Measurements from ENCODE around the gene FOXE3. TPM values are rescaled to one million over a fixed set of nuclear protein-coding genes. Genes with fewer than 3 reads are reported as not detected.

Gene FOXE3
- polyA plus RNA-seq (2013, experiment 1 of 2) = 0.20 TPM
- polyA plus RNA-seq (2013, experiment 2 of 2) = 0.15 TPM

DNA sequence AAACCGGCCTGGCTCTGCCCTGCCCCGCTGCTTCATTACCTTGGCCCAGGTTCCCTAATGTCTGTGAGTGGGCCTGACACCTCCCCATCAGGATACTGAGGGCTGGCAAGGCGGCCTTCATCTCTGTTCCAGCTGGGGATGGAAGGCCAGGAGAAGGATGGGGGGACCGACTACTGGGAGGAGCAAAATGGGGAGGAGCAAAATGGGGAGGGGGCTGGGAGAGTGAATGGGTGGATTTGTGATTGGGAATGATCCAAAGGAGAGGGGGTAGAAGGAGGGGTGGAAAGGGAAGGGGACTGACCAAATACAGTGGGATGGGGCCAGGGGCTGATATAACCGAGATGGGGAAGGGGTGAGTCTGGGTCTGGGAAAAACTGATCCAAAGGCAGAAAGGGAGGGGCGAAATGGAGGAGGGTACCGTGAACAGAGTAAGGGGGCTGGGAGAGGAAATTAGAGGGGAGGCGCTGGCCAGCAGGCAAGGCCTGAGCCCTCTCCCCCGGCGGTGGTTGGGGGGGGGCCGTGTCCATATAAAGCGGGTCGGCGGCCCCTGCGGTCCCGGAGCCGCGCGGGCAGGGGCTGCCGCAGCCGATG, at the start of gene FOXE3:
TSS of gene FOXE3 (plus strand) at position 558 of the 591 bp plus-strand sequence. CDS start at position 589, 31 bp downstream.
- H2BK120ac ChIP-seq (ENCODE audit: low read depth, low read length) = no peak within 1 kb of the TSS
- H3K4ac ChIP-seq (ENCODE audit: low read length) = no peak within 1 kb of the TSS
- H4K91ac ChIP-seq (ENCODE audit: low read depth, low read length, poor library complexity) = no peak within 1 kb of the TSS
- H2BK12ac ChIP-seq (ENCODE audit: low read length) = peak within 1 kb of the TSS; percentile 17
- peak within 1 kb of the TSS; percentile 93 for H3K23ac ChIP-seq (ENCODE audit: low read depth, low read length, poor library complexity)
- H3K4me1 ChIP-seq (ENCODE audit: control insufficient read depth in 2 of 2, insufficient read depth in 1 of 2, low read depth in 1 of 2, low read length in 2 of 2) = peaks cover 0 to 8% of the 10 kb centered on the region in 2 donors
- no peak within 1 kb of the TSS for H3K27ac ChIP-seq (replicated peaks; ENCODE audit: low read length)
- H3K9me3 ChIP-seq (replicated peaks in 1 of 2; ENCODE audit: control insufficient read depth in 2 of 2, insufficient read depth in 1 of 2, low read depth in 1 of 2, low read length in 2 of 2) = peaks cover 0 to 3% of the 10 kb centered on the region in 2 donors
- H2BK15ac ChIP-seq (ENCODE audit: low read length) = no peak within 1 kb of the TSS
- H3K36me3 ChIP-seq (replicated peaks in 1 of 2; ENCODE audit: control insufficient read depth in 2 of 2, insufficient read depth in 2 of 2, low read length in 2 of 2) = no peaks in the 10 kb centered on the region
- no peak within 1 kb of the TSS for H2AK5ac ChIP-seq (ENCODE audit: low read depth, low read length)
- no CpG with 5 or more reads among the region's 21 CpGs for WGBS, 2 donors (ENCODE audit: extremely low coverage in 2 of 2, insufficient read length in 2 of 2, insufficient replicate concordance in 1 of 2)
- H2BK5ac ChIP-seq (ENCODE audit: low read length) = no peak within 1 kb of the TSS
- peak within 1 kb of the TSS; percentile 90 for H3K18ac ChIP-seq (ENCODE audit: low read length)
- H3K4me2 ChIP-seq (ENCODE audit: insufficient read depth, low read length, poor library complexity, severe bottlenecking) = peak within 1 kb of the TSS; percentile 69
- peak within 1 kb of the TSS; percentile 87 for H2AFZ ChIP-seq (ENCODE audit: low read length)
- H3K27me3 ChIP-seq (ENCODE audit: control insufficient read depth in 3 of 3, insufficient read depth in 3 of 3, low read depth in 1 of 3, low read length in 3 of 3) = peaks cover 30 to 98% (median 61%) of the 10 kb centered on the region in 3 experiments
- H3K79me1 ChIP-seq (ENCODE audit: low read depth, low read length) = no peaks in the 10 kb centered on the region
- peak within 1 kb of the TSS; percentile 30 for H4K8ac ChIP-seq (ENCODE audit: low read depth, low read length)
- DNase-seq (ENCODE audit: low spot score) = no peak
- H3K9ac ChIP-seq (ENCODE audit: low read depth, low read length, poor library complexity) = peak within 1 kb of the TSS; percentile 55
- peak within 1 kb of the TSS; percentile 12 to 27 for H3K4me3 ChIP-seq (ENCODE audit: low read length in 2 of 2)
- H3K14ac ChIP-seq (ENCODE audit: low read length) = peak within 1 kb of the TSS; percentile 64

DNA sequence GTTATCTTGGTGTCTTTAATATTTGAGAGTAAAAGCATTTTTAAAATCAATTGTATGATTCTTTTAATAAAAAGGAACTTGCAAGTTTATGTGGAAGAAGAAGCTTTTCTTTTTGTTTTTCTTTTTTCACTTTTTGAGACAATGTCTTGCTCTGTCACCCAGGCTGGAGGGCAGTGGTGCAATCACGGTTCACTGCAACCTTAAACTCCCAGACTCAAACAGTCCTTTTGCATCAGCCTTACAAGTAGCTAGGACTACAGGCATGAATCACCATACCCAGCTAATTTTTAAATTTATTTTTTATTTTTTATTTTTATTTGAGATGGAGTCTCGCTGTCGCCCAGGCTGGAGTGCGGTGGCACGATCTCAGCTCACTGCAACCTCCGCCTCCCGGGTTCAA, 48.4 kb upstream of the FOXE3 start:
- no peak overlapping the region for H2BK120ac ChIP-seq (ENCODE audit: low read depth, low read length)
- H3K79me1 ChIP-seq (ENCODE audit: low read depth, low read length) = no peaks in the 10 kb centered on the region
- H2AK5ac ChIP-seq (ENCODE audit: low read depth, low read length) = no peak overlapping the region
- H4K91ac ChIP-seq (ENCODE audit: low read depth, low read length, poor library complexity) = no peak overlapping the region
- H3K36me3 ChIP-seq (replicated peaks in 1 of 2; ENCODE audit: control insufficient read depth in 2 of 2, insufficient read depth in 2 of 2, low read length in 2 of 2) = peaks cover 5 to 41% of the 10 kb centered on the region in 2 donors
- H2BK15ac ChIP-seq (ENCODE audit: low read length) = no peak overlapping the region
- H3K9ac ChIP-seq (ENCODE audit: low read depth, low read length, poor library complexity) = no peak overlapping the region
- H2BK5ac ChIP-seq (ENCODE audit: low read length) = no peak overlapping the region
- H3K27me3 ChIP-seq (ENCODE audit: control insufficient read depth in 3 of 3, insufficient read depth in 3 of 3, low read depth in 1 of 3, low read length in 3 of 3) = no peaks in the 10 kb centered on the region
- H2AFZ ChIP-seq (ENCODE audit: low read length) = no peak overlapping the region
- no peak overlapping the region for H3K23ac ChIP-seq (ENCODE audit: low read depth, low read length, poor library complexity)
- WGBS, 2 donors (ENCODE audit: extremely low coverage in 2 of 2, insufficient read length in 2 of 2, insufficient replicate concordance in 1 of 2) = no CpG with 5 or more reads among the region's 7 CpGs
- H3K4me3 ChIP-seq (ENCODE audit: low read length in 2 of 2) = no peak overlapping the region
- DNase-seq (ENCODE audit: low spot score) = no peak
- H3K14ac ChIP-seq (ENCODE audit: low read length) = no peak overlapping the region
- no peak overlapping the region for H3K27ac ChIP-seq (replicated peaks; ENCODE audit: low read length)
- no peak overlapping the region for H2BK12ac ChIP-seq (ENCODE audit: low read length)
- H3K4me2 ChIP-seq (ENCODE audit: insufficient read depth, low read length, poor library complexity, severe bottlenecking) = no peak overlapping the region
- H3K4me1 ChIP-seq (ENCODE audit: control insufficient read depth in 2 of 2, insufficient read depth in 1 of 2, low read depth in 1 of 2, low read length in 2 of 2) = no peaks in the 10 kb centered on the region
- no peak overlapping the region for H3K4ac ChIP-seq (ENCODE audit: low read length)
- H3K9me3 ChIP-seq (replicated peaks in 1 of 2; ENCODE audit: control insufficient read depth in 2 of 2, insufficient read depth in 1 of 2, low read depth in 1 of 2, low read length in 2 of 2) = no peaks in the 10 kb centered on the region
- H3K18ac ChIP-seq (ENCODE audit: low read length) = no peak overlapping the region
- H4K8ac ChIP-seq (ENCODE audit: low read depth, low read length) = no peak overlapping the region

DNA sequence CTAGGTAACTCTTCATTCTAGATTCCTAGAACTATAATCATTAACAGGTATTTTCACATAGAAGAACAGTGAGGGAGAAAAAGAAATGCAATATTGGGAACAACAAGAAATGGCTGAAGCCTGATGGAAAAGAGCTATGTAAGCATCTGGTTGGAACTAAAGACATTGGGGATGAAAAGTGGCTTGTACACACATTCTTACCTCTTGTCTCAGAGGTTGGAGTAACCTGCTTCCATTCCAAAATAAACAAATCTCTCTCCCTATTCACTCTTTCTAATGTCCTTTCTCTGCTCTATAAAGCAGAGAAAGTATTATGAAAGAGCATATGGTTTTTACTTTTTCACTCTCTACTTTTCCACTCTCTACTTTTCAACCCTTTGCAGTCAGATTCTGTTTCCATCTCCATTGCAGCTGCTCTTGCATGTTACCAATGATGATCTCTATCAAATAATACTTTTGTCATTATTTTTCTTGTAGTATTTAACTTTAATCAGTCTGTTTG, 45.0 kb upstream of the FOXE3 start:
- no peaks in the 10 kb centered on the region for H3K79me1 ChIP-seq (ENCODE audit: low read depth, low read length)
- no peak overlapping the region for H2BK12ac ChIP-seq (ENCODE audit: low read length)
- H3K4ac ChIP-seq (ENCODE audit: low read length) = no peak overlapping the region
- no peak for DNase-seq (ENCODE audit: low spot score)
- no peak overlapping the region for H2AFZ ChIP-seq (ENCODE audit: low read length)
- H2BK15ac ChIP-seq (ENCODE audit: low read length) = no peak overlapping the region
- H4K91ac ChIP-seq (ENCODE audit: low read depth, low read length, poor library complexity) = no peak overlapping the region
- no peak overlapping the region for H3K4me2 ChIP-seq (ENCODE audit: insufficient read depth, low read length, poor library complexity, severe bottlenecking)
- H3K23ac ChIP-seq (ENCODE audit: low read depth, low read length, poor library complexity) = no peak overlapping the region
- H3K27me3 ChIP-seq (ENCODE audit: control insufficient read depth in 3 of 3, insufficient read depth in 3 of 3, low read depth in 1 of 3, low read length in 3 of 3) = no peaks in the 10 kb centered on the region
- H3K4me3 ChIP-seq (ENCODE audit: low read length in 2 of 2) = no peak overlapping the region
- no peak overlapping the region for H4K8ac ChIP-seq (ENCODE audit: low read depth, low read length)
- H3K9ac ChIP-seq (ENCODE audit: low read depth, low read length, poor library complexity) = no peak overlapping the region
- H2AK5ac ChIP-seq (ENCODE audit: low read depth, low read length) = no peak overlapping the region
- H3K36me3 ChIP-seq (replicated peaks in 1 of 2; ENCODE audit: control insufficient read depth in 2 of 2, insufficient read depth in 2 of 2, low read length in 2 of 2) = peaks cover 5 to 74% of the 10 kb centered on the region in 2 donors
- H2BK5ac ChIP-seq (ENCODE audit: low read length) = no peak overlapping the region
- H3K4me1 ChIP-seq (ENCODE audit: control insufficient read depth in 2 of 2, insufficient read depth in 1 of 2, low read depth in 1 of 2, low read length in 2 of 2) = no peaks in the 10 kb centered on the region
- no peak overlapping the region for H3K14ac ChIP-seq (ENCODE audit: low read length)
- no peak overlapping the region for H3K27ac ChIP-seq (replicated peaks; ENCODE audit: low read length)
- no peak overlapping the region for H2BK120ac ChIP-seq (ENCODE audit: low read depth, low read length)
- H3K9me3 ChIP-seq (replicated peaks in 1 of 2; ENCODE audit: control insufficient read depth in 2 of 2, insufficient read depth in 1 of 2, low read depth in 1 of 2, low read length in 2 of 2) = no peaks in the 10 kb centered on the region
- H3K18ac ChIP-seq (ENCODE audit: low read length) = no peak overlapping the region

DNA sequence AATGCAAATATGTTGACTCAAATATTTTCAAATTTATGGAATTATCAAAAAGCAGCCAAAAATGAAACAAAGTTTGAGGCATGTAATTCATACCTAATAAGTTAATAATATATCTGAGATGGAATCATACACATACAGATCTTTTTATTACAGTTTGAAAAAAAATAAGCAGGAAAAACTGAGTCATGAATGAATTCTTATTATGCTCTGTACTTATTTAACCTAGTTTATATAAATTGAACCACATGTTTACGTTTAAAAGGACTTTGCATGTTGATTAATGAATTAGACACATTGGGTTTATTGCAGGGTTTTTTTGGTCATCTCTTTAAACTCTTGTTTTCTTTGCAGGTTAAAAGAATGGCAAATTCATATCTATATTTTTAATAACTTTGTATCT, 41.6 kb upstream of the FOXE3 start:
- H3K4me1 ChIP-seq (ENCODE audit: control insufficient read depth in 2 of 2, insufficient read depth in 1 of 2, low read depth in 1 of 2, low read length in 2 of 2) = no peaks in the 10 kb centered on the region
- no peaks in the 10 kb centered on the region for H3K79me1 ChIP-seq (ENCODE audit: low read depth, low read length)
- H3K9me3 ChIP-seq (replicated peaks in 1 of 2; ENCODE audit: control insufficient read depth in 2 of 2, insufficient read depth in 1 of 2, low read depth in 1 of 2, low read length in 2 of 2) = no peaks in the 10 kb centered on the region
- H3K18ac ChIP-seq (ENCODE audit: low read length) = no peak overlapping the region
- no peaks in the 10 kb centered on the region for H3K27me3 ChIP-seq (ENCODE audit: control insufficient read depth in 3 of 3, insufficient read depth in 3 of 3, low read depth in 1 of 3, low read length in 3 of 3)
- WGBS, 2 donors (ENCODE audit: extremely low coverage in 2 of 2, insufficient read length in 2 of 2, insufficient replicate concordance in 1 of 2) = no CpG with 5 or more reads among the region's 1 CpG
- H3K4me2 ChIP-seq (ENCODE audit: insufficient read depth, low read length, poor library complexity, severe bottlenecking) = no peak overlapping the region
- no peak overlapping the region for H3K4ac ChIP-seq (ENCODE audit: low read length)
- no peak overlapping the region for H3K9ac ChIP-seq (ENCODE audit: low read depth, low read length, poor library complexity)
- no peak overlapping the region for H2BK5ac ChIP-seq (ENCODE audit: low read length)
- no peak overlapping the region for H2AFZ ChIP-seq (ENCODE audit: low read length)
- H3K23ac ChIP-seq (ENCODE audit: low read depth, low read length, poor library complexity) = no peak overlapping the region
- no peak overlapping the region for H2BK12ac ChIP-seq (ENCODE audit: low read length)
- DNase-seq (ENCODE audit: low spot score) = no peak
- H3K27ac ChIP-seq (replicated peaks; ENCODE audit: low read length) = no peak overlapping the region
- no peak overlapping the region for H3K4me3 ChIP-seq (ENCODE audit: low read length in 2 of 2)
- H3K36me3 ChIP-seq (replicated peaks in 1 of 2; ENCODE audit: control insufficient read depth in 2 of 2, insufficient read depth in 2 of 2, low read length in 2 of 2) = peaks cover 2 to 90% of the 10 kb centered on the region in 2 donors
- no peak overlapping the region for H2BK15ac ChIP-seq (ENCODE audit: low read length)
- no peak overlapping the region for H4K91ac ChIP-seq (ENCODE audit: low read depth, low read length, poor library complexity)
- no peak overlapping the region for H4K8ac ChIP-seq (ENCODE audit: low read depth, low read length)
- H2AK5ac ChIP-seq (ENCODE audit: low read depth, low read length) = no peak overlapping the region
- no peak overlapping the region for H2BK120ac ChIP-seq (ENCODE audit: low read depth, low read length)
- H3K14ac ChIP-seq (ENCODE audit: low read length) = no peak overlapping the region

All from neuronal stem cell (in vitro differentiated cells).